ENCODE data around the gene FKRP. TPM values are rescaled to one million over a fixed set of nuclear protein-coding genes. Genes with fewer than 3 reads are reported as not detected.
A peak's percentile ranks its signal among the peaks of the same experiment; 100 is the strongest.
"Not testable (repeated sequence)": the region's sequence is repeated elsewhere in the genome, so short reads cannot be mapped to it uniquely, and the experiment has no call there.

FKRP gene
- total RNA-seq, 4 donors from 2014 or later: 5.6 to 12.6 (median 9.3) TPM

DNA sequence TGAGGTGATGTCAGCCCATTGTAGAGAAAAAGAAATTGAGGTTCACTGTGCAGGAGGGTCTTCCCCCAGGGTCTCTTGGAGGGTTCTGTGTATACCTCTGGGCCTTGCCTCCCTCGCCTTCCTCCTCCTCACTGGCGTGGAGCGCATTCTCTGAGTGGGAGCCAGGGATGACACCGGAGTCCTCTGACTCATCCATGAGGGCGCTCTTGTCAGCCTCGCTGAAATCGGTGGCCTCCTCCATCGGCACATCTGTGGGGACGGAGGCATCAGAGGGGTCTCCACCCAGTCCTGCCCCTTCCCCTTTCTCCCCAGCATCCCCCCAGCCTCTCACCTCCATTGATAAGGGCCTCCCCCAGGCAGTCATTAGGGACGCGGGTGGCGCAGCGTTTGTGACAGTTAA is 45.2 kb upstream of the FKRP start:
- TF ChIP-seq POLR2A (IDR thresholded peaks at IDR 0.05) (no peak), CTCF (IDR thresholded peaks at IDR 0.05) (no peak)
- no peak for DNase-seq
- intact Hi-C loops (cut with DNase I): no loop called here
- H3K4me3 ChIP-seq: no peak overlapping the region
- peaks cover 0 to 28% (median 0%) of the 10 kb centered on the region in 3 donors for H3K4me1 ChIP-seq
- H3K27me3 ChIP-seq: no peaks in the 10 kb centered on the region
- H3K36me3 ChIP-seq: peaks cover 51 to 100% (median 66%) of the 10 kb centered on the region in 3 donors
- H3K27ac ChIP-seq: no peak overlapping the region
- H3K9me3 ChIP-seq: no peaks in the 10 kb centered on the region
- WGBS, 2 donors: 86 to 91% methylated on average over 4 to 9 of the region's 13 CpGs

DNA sequence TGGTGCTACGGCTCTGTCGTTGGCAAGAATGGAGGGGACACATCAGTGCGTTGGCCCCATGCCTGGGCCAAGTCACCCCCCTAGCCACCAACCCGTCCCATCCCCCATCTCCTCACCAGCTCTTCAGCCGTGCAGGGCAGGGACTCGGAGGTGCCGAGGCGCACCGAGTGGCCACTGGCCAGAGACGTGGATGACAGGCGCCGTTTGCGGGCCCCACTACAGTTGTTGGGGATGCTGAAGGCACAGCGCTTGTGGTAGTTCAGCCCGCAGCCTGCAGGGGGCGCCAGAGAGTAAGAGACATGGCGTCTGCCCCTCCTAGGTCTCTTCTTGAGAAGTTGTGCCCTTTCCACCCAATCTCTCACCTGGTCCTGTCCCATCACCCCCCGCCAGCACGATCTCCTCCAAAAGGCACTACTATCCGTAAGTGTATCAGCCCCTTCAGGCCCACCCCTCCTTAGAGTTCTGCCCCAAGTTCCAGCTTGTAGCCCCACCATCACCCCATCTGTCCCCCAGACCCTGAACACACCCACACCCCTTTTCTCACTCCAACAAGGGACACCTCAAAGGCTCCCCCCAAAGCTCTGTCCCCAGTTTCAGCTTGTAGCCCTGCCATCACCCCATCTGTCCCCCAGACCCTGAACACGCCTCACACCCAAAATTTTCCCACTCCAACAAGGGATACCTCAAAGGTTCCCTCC is 41.3 kb upstream of the FKRP start:
- intact Hi-C loops (cut with DNase I): no loop called here
- peaks cover 24 to 100% (median 54%) of the 10 kb centered on the region in 3 donors for H3K36me3 ChIP-seq

GRCh38 chr19:46710687-46711086 is 35.2 kb upstream of the FKRP start:
- H3K4me3 ChIP-seq: no peak overlapping the region
- H3K36me3 ChIP-seq: peaks cover 4 to 64% (median 14%) of the 10 kb centered on the region in 3 donors
- intact Hi-C loops (cut with DNase I): no loop called here
- peaks cover 13 to 34% (median 14%) of the 10 kb centered on the region in 3 donors for H3K4me1 ChIP-seq
- WGBS, 2 donors: 79 to 88% methylated on average over 8 of the region's 25 CpGs
- H3K9me3 ChIP-seq: no peaks in the 10 kb centered on the region
- H3K27ac ChIP-seq: no peak overlapping the region
- H3K27me3 ChIP-seq: no peaks in the 10 kb centered on the region
- TF ChIP-seq POLR2A (IDR thresholded peaks at IDR 0.05): no peak
- no peak for TF ChIP-seq CTCF (IDR thresholded peaks at IDR 0.05)
- no peak for DNase-seq

More for the DNA sequence above, 41.3 kb upstream of the FKRP start:
- Histone ChIP-seq H3K27me3 (no peaks in the 10 kb centered on the region), H3K9me3 (no peaks in the 10 kb centered on the region), H3K4me3 (no peak overlapping the region), H3K4me1 (peaks cover 0 to 11% (median 0%) of the 10 kb centered on the region in 3 donors), H3K27ac (no peak overlapping the region)
- no peak for DNase-seq
- TF ChIP-seq CTCF (IDR thresholded peaks at IDR 0.05) (peak; percentile 80 to 97 (median 92)), POLR2A (IDR thresholded peaks at IDR 0.05) (no peak)
- 46 to 75% methylated on average over 7 to 11 of the region's 21 CpGs for WGBS, 2 donors

- Histone ChIP-seq H3K36me3 (peaks cover 4 to 43% (median 10%) of the 10 kb centered on the region in 3 donors), H3K27ac (peak overlapping the region in 1 of 4 donors; percentile 96), H3K4me1 (peaks cover 21 to 46% (median 24%) of the 10 kb centered on the region in 3 donors)
- intact Hi-C loops (cut with DNase I); H3K4me3 ChIP-seq; H3K9me3 ChIP-seq; H3K27me3 ChIP-seq; DNase-seq: not testable (repeated sequence)
- WGBS, 2 donors: 78 to 80% methylated on average over 6 of the region's 6 CpGs
These were observed 33.0 kb upstream of the FKRP start for GRCh38 chr19:46712768-46713338.

GRCh38 chr19:46713781-46714443 is 31.9 kb upstream of the FKRP start:
- Histone ChIP-seq H3K9me3 (no peaks in the 10 kb centered on the region), H3K4me1 (peaks cover 30 to 57% (median 31%) of the 10 kb centered on the region in 3 donors), H3K27ac (peak overlapping the region; percentile 92 to 99 (median 96)), H3K27me3 (no peaks in the 10 kb centered on the region), H3K36me3 (peaks cover 4 to 35% (median 6%) of the 10 kb centered on the region in 3 donors), H3K4me3 (peak overlapping the region; percentile 68 to 95 (median 85))
- intact Hi-C loops (cut with DNase I): no loop called here
- WGBS, 2 donors: 0% methylated on average over 1 to 16 of the region's 39 CpGs
- TF ChIP-seq POLR2A (IDR thresholded peaks at IDR 0.05) (no peak), CTCF (IDR thresholded peaks at IDR 0.05) (no peak)
- DNase-seq: peak; percentile 56
